ENCODE measurements around the gene ST3GAL3.

DNA sequence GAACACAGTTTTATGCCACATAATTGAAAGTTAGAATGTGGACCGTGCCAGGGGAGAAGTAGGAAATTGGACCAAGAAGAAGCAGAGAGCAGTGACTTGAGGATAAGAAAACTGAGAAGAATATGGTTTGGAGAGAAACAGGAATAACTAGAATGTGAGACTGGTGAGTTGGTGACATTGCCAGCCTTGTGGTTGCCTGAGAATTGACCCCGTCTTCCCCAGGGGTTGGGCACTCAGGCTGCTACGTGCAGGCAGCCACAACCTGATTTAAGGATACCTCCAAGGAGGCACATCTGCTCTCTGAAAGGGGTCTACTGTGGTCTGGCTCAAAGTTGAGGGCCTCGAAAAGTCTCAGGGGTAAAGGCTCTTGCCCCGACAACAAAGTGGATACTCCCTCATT lies 114.1 kb downstream of the ST3GAL3 start:
- TF ChIP-seq, protein P1, sequence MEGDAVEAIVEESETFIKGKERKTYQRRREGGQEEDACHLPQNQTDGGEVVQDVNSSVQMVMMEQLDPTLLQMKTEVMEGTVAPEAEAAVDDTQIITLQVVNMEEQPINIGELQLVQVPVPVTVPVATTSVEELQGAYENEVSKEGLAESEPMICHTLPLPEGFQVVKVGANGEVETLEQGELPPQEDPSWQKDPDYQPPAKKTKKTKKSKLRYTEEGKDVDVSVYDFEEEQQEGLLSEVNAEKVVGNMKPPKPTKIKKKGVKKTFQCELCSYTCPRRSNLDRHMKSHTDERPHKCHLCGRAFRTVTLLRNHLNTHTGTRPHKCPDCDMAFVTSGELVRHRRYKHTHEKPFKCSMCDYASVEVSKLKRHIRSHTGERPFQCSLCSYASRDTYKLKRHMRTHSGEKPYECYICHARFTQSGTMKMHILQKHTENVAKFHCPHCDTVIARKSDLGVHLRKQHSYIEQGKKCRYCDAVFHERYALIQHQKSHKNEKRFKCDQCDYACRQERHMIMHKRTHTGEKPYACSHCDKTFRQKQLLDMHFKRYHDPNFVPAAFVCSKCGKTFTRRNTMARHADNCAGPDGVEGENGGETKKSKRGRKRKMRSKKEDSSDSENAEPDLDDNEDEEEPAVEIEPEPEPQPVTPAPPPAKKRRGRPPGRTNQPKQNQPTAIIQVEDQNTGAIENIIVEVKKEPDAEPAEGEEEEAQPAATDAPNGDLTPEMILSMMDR (IDR thresholded peaks at IDR 0.05): no peak
- TF ChIP-seq POLR2A (IDR thresholded peaks at IDR 0.05; ENCODE audit: low read length) (no peak), RCOR1 (IDR thresholded peaks at IDR 0.05; ENCODE audit: low read depth, low read length) (no peak), CBX2 (IDR thresholded peaks at IDR 0.05; ENCODE audit: borderline replicate concordance, low read depth) (no peak), MAZ (IDR thresholded peaks at IDR 0.05; ENCODE audit: borderline replicate concordance, low read depth, low read length) (no peak), HOXA7 (CRISPR knock-in tag; IDR thresholded peaks at IDR 0.05) (no peak), CHD4 (IDR thresholded peaks at IDR 0.05; ENCODE audit: borderline replicate concordance) (no peak), NPAS2 (CRISPR knock-in tag; IDR thresholded peaks at IDR 0.05; ENCODE audit: borderline replicate concordance) (no peak), HDAC2 (IDR thresholded peaks at IDR 0.05) (no peak), JUN (IDR thresholded peaks at IDR 0.05) (no peak), EHMT2 (IDR thresholded peaks at IDR 0.05; ENCODE audit: low read depth) (no peak), JUNB (IDR thresholded peaks at IDR 0.05) (no peak)
- TF ChIP-seq, protein P2, sequence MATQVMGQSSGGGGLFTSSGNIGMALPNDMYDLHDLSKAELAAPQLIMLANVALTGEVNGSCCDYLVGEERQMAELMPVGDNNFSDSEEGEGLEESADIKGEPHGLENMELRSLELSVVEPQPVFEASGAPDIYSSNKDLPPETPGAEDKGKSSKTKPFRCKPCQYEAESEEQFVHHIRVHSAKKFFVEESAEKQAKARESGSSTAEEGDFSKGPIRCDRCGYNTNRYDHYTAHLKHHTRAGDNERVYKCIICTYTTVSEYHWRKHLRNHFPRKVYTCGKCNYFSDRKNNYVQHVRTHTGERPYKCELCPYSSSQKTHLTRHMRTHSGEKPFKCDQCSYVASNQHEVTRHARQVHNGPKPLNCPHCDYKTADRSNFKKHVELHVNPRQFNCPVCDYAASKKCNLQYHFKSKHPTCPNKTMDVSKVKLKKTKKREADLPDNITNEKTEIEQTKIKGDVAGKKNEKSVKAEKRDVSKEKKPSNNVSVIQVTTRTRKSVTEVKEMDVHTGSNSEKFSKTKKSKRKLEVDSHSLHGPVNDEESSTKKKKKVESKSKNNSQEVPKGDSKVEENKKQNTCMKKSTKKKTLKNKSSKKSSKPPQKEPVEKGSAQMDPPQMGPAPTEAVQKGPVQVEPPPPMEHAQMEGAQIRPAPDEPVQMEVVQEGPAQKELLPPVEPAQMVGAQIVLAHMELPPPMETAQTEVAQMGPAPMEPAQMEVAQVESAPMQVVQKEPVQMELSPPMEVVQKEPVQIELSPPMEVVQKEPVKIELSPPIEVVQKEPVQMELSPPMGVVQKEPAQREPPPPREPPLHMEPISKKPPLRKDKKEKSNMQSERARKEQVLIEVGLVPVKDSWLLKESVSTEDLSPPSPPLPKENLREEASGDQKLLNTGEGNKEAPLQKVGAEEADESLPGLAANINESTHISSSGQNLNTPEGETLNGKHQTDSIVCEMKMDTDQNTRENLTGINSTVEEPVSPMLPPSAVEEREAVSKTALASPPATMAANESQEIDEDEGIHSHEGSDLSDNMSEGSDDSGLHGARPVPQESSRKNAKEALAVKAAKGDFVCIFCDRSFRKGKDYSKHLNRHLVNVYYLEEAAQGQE (IDR thresholded peaks at IDR 0.05): no peak
- TF ChIP-seq, protein P3, sequence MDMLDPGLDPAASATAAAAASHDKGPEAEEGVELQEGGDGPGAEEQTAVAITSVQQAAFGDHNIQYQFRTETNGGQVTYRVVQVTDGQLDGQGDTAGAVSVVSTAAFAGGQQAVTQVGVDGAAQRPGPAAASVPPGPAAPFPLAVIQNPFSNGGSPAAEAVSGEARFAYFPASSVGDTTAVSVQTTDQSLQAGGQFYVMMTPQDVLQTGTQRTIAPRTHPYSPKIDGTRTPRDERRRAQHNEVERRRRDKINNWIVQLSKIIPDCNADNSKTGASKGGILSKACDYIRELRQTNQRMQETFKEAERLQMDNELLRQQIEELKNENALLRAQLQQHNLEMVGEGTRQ (IDR thresholded peaks at IDR 0.05): no peak
